ENCODE results near the gene INAFM1. TPM values are rescaled to one million over a fixed set of nuclear protein-coding genes. Genes with fewer than 3 reads are reported as not detected.

The INAFM1 gene
- total RNA-seq, 3 donors from 2014 or later (not counting 1 experiment from before 2014, with no cell fraction given), result 9.1 to 10.3 (median 9.5) TPM

DNA sequence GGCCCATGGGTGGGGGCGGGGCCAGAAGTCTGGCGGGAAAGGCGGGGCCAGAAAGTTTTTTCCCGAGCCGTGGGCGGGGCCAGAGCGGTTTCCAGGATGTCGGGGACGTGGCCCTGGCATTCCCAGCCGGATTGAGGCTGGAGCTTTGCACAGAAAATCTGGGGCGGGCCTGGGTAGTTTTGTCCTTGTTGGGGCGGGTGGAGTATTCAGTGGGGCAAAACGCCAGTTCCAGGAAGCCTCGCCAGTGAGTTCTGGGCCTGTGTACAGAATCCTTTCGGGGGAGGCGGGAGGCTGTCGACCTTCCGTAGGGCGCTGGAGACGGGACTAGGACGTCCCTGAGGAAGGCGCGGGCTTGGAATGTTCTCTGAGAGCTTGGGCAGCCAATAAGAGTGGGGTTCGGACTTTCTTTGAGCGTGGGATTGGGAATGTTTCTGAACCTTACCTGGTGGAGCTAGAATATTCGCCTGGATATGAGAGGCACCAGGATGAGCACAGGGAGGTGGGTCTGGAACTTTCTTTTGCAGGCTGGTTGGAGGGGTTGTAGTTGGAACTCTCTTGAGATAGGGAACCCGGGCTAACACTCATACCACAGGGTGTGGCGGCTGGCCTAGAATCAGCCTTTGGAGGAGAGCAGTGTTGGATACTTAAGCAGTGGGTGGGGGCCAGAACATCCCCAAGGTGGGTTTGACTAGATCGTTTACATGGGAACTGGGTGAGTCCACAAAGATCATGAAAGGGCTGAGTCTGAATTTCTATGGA is 17.1 kb upstream of the INAFM1 start:
- no peaks in the 10 kb centered on the region for H3K9me3 ChIP-seq (ENCODE audit: control insufficient read depth, insufficient read depth, low read length)
- ATAC-seq, result no peak
- H3K4me1 ChIP-seq (ENCODE audit: control insufficient read depth, insufficient read depth, low read length), result peaks cover 35% of the 10 kb centered on the region

DNA sequence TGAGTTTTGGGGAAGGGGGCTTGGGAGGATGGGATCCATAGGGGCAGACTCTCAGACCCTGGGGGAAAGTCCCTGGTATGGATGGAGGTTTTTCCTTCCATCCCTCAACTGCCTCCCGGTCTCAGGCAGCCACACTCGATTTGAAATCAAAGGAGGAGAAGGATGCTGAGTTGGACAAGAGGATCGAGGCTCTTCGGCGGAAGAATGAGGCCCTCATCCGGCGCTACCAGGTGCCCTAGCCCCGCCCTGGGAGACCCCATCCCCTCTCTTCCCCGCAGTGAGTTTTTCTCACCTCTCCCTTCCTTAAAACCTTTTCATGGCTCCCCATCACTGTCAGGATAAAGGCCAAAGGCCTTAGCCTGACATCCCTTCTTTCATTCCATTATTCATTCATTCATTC is 16.3 kb upstream of the INAFM1 start:
- H3K4me3 ChIP-seq (ENCODE audit: low read length), result no peak overlapping the region
- peak overlapping the region; percentile 95 for H3K4me3 Mint-ChIP-seq
- H3K36me3 ChIP-seq (ENCODE audit: control insufficient read depth, insufficient read depth, low read length), result peaks cover 32% of the 10 kb centered on the region
- no peaks in the 10 kb centered on the region for H3K9me3 ChIP-seq (ENCODE audit: control insufficient read depth, insufficient read depth, low read length)
- H3K36me3 Mint-ChIP-seq, result no peaks in the 10 kb centered on the region
- H3K27ac ChIP-seq (ENCODE audit: low read length), result no peak overlapping the region
- peaks cover 43% of the 10 kb centered on the region for H3K4me1 ChIP-seq (ENCODE audit: control insufficient read depth, insufficient read depth, low read length)
- no peaks in the 10 kb centered on the region for H3K27me3 ChIP-seq (ENCODE audit: control insufficient read depth, insufficient read depth, low read length)
- no peak for ATAC-seq
- H3K4me1 Mint-ChIP-seq, result peaks cover 46 to 49% of the 10 kb centered on the region in 2 donors
- 98% methylated on average over 8 of the region's 9 CpGs for WGBS (ENCODE audit: insufficient coverage)
- DNase-seq, result no peak
- TF ChIP-seq, protein P1, sequence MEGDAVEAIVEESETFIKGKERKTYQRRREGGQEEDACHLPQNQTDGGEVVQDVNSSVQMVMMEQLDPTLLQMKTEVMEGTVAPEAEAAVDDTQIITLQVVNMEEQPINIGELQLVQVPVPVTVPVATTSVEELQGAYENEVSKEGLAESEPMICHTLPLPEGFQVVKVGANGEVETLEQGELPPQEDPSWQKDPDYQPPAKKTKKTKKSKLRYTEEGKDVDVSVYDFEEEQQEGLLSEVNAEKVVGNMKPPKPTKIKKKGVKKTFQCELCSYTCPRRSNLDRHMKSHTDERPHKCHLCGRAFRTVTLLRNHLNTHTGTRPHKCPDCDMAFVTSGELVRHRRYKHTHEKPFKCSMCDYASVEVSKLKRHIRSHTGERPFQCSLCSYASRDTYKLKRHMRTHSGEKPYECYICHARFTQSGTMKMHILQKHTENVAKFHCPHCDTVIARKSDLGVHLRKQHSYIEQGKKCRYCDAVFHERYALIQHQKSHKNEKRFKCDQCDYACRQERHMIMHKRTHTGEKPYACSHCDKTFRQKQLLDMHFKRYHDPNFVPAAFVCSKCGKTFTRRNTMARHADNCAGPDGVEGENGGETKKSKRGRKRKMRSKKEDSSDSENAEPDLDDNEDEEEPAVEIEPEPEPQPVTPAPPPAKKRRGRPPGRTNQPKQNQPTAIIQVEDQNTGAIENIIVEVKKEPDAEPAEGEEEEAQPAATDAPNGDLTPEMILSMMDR (IDR thresholded peaks at IDR 0.05), result no peak
- intact Hi-C loops (cut with micrococcal nuclease), result no loop called here
- peak overlapping the region in 1 of 2 donors; percentile 98 for H3K27ac Mint-ChIP-seq
- H3K9me3 Mint-ChIP-seq, result no peaks in the 10 kb centered on the region
- H3K27me3 Mint-ChIP-seq (ENCODE audit: low read depth in 2 of 2), result no peaks in the 10 kb centered on the region

More for the DNA sequence above, 17.1 kb upstream of the INAFM1 start:
- DNase-seq, result no peak
- intact Hi-C loops (cut with micrococcal nuclease), result loop anchor here (1.0 kb wide), 1 partner anchor 17 kb away; the partner anchor contains the start of gene INAFM1
- Mint-ChIP-seq H3K27me3 (ENCODE audit: low read depth in 2 of 2) (no peaks in the 10 kb centered on the region), H3K27ac (peak overlapping the region; percentile 94 to 98), H3K4me3 (peak overlapping the region; percentile 95), H3K36me3 (no peaks in the 10 kb centered on the region), H3K9me3 (no peaks in the 10 kb centered on the region), H3K4me1 (peaks cover 40 to 49% of the 10 kb centered on the region in 2 donors)
- Histone ChIP-seq H3K36me3 (ENCODE audit: control insufficient read depth, insufficient read depth, low read length) (peaks cover 29% of the 10 kb centered on the region), H3K27ac (ENCODE audit: low read length) (peak overlapping the region; percentile 98), H3K27me3 (ENCODE audit: control insufficient read depth, insufficient read depth, low read length) (no peaks in the 10 kb centered on the region), H3K4me3 (ENCODE audit: low read length) (peak overlapping the region; percentile 63)
- TF ChIP-seq, protein P1 (IDR thresholded peaks at IDR 0.05), result no peak
- 15% methylated on average over 29 of the region's 29 CpGs for WGBS (ENCODE audit: insufficient coverage)

DNA sequence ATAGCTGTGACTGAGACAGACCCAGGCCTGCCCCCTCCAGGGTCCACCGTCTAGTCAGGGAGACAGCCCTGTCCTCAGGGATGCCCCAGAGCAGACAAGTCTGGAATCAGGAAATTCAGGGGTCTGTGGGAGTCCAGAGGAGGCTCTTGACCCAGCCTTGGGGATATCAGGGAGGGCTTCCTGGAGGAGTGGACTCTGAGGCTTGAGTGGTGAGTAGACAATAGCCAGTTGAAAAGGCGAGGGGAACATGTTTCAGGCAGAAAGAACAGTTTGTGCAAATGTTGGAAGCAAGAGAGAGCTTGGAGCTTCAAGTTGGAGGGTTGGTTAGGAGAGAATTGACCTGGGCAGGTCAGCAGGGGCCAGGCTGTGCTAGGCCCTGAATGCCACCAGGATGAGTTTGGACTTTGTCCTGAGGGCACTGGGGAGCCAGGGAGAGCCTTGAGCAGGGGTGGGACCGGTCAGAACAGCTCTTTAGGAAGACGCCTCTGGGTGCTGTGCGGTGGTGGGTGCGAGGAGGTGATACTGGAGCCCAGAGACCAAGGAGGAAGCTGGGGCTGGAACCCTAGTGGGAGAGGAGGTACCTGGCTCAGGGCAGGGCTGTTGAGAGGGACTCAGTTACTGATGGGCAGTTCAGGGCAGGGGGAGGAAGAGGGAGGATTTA is 15.7 kb upstream of the INAFM1 start:
- H3K9me3 ChIP-seq (ENCODE audit: control insufficient read depth, insufficient read depth, low read length), result no peaks in the 10 kb centered on the region
- H3K27ac ChIP-seq (ENCODE audit: low read length), result no peak overlapping the region
- H3K9me3 Mint-ChIP-seq, result no peaks in the 10 kb centered on the region
- 98% methylated on average over 6 of the region's 6 CpGs for WGBS (ENCODE audit: insufficient coverage)
- no peak for DNase-seq
- no peaks in the 10 kb centered on the region for H3K36me3 Mint-ChIP-seq
- peaks cover 43% of the 10 kb centered on the region for H3K4me1 ChIP-seq (ENCODE audit: control insufficient read depth, insufficient read depth, low read length)
- ATAC-seq, result no peak
- peak overlapping the region; percentile 57 for H3K4me3 Mint-ChIP-seq
- H3K4me3 ChIP-seq (ENCODE audit: low read length), result no peak overlapping the region
- no peaks in the 10 kb centered on the region for H3K27me3 Mint-ChIP-seq (ENCODE audit: low read depth in 2 of 2)
- peak overlapping the region in 1 of 2 donors; percentile 9 for H3K27ac Mint-ChIP-seq
- peaks cover 32% of the 10 kb centered on the region for H3K36me3 ChIP-seq (ENCODE audit: control insufficient read depth, insufficient read depth, low read length)
- H3K4me1 Mint-ChIP-seq, result peaks cover 46 to 49% of the 10 kb centered on the region in 2 donors
- TF ChIP-seq, protein P1 (IDR thresholded peaks at IDR 0.05), result no peak
- H3K27me3 ChIP-seq (ENCODE audit: control insufficient read depth, insufficient read depth, low read length), result no peaks in the 10 kb centered on the region
- intact Hi-C loops (cut with micrococcal nuclease), result no loop called here
